Mesodermal cell (in vitro differentiated cells): ENCODE data around the gene C19orf53.

Experiments
- H3K27ac ChIP-seq: 2 replicates; pipeline ENCODE4 v1.7.0; 2013; ENCODE audit warnings: mild to moderate bottlenecking, low read depth, low read length, moderate library complexity; ENCODE audit not compliant: severe bottlenecking
- H3K36me3 ChIP-seq: 2 replicates; pipeline ENCODE4 v1.7.1; 2013; ENCODE audit warnings: mild to moderate bottlenecking, low read length, moderate library complexity; ENCODE audit not compliant: control insufficient read depth, insufficient read depth
- H3K4me1 ChIP-seq: one replicate; pipeline ENCODE4 v1.7.1; 2013; ENCODE audit warnings: mild to moderate bottlenecking, low read length; ENCODE audit not compliant: insufficient read depth, control insufficient read depth, poor library complexity, severe bottlenecking
- H3K4me3 ChIP-seq: 2 replicates; pipeline ENCODE4 v1.7.0; 2013; ENCODE audit warnings: low read length, control low read depth, mild to moderate bottlenecking; ENCODE audit not compliant: insufficient read depth, poor library complexity, severe bottlenecking; ENCODE audit errors: extremely low read depth
- H3K9me3 ChIP-seq: 2 replicates; pipeline ENCODE4 v1.7.1; 2013; ENCODE audit warnings: mild to moderate bottlenecking, low read length, moderate library complexity; ENCODE audit not compliant: control insufficient read depth
- WGBS, 2 experiments: methylation state at CpG; one replicate each; pipeline ENCODE4 v1.1.5; 2013; ENCODE audit warnings: missing lambda C conversion rate in 2 of 2; ENCODE audit not compliant: insufficient coverage in 2 of 2; 5-methylcytosine and 5-hydroxymethylcytosine counted together

Gene C19orf53

DNA sequence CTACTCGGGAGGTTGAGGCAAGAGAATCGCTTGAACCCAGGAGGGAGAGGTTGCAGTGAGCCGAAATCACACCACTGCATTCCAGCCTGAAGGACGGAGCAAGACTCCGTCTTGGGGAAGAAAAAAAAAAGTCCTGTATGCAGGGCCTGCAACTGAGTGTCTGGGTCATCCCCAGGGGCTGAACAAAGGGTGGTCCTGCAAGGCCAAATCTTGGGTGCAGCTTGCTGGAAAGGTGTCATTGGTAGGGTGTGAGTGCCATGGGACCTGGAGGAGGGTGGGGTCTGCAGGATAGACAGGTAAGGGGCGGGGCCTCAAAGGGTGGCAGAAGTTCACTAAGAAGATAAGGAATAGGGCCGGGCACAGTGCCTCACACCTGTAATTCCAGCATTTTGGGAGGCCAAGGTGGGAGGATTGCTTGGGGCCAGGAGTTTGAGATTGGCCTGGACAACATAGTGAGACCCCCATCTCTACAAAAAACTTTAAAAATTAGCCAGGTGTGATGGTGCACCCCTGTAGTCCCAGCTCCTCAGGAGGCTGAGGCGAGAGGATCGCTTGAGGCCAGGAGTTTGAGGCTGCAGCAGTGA is 52.5 kb downstream of the C19orf53 start:
- Histone ChIP-seq H3K4me1 (no peaks in the 10 kb centered on the region), H3K27ac (no peak overlapping the region), H3K9me3 (no peaks in the 10 kb centered on the region), H3K36me3 (peaks cover 81% of the 10 kb centered on the region), H3K4me3 (no peak overlapping the region)
- WGBS, 2 experiments: 94 to 100% methylated on average over 7 of the region's 9 CpGs

DNA sequence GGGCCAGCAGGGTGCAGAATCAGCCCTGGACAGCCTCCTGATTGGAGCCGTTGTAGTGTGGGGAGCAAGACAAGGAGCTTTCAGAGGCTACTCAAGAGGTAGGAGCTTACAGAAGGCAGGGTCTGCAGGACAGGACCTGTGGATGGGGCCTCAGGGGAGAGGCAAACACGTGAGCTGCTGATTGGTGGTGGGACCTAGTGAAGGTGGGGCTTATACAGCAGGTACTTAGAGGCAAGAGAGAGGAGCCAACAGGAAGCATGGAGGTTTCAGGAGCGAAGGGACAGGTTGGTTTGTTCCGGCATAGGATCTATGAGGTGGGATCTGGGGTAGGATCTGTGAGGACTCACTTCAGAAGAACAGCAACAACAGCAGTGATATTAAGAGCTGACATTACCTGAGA is 53.4 kb downstream of the C19orf53 start:
- WGBS, 2 experiments: 88 to 90% methylated on average over 4 of the region's 4 CpGs

More for the DNA sequence above, 53.4 kb downstream of the C19orf53 start:
- no peak overlapping the region for H3K4me3 ChIP-seq
- H3K27ac ChIP-seq: no peak overlapping the region
- H3K36me3 ChIP-seq: peaks cover 73% of the 10 kb centered on the region
- no peaks in the 10 kb centered on the region for H3K9me3 ChIP-seq
- H3K4me1 ChIP-seq: no peaks in the 10 kb centered on the region
